KMS-11 (cell line): ENCODE results near the gene MGAT4B.

Experiments used
- H2AFZ ChIP-seq: fragments of 200-600 bp; sonication (generic); 2 replicates; pipeline ENCODE4 v1.6.1; 2016; ENCODE audit warnings: antibody characterized with exemption, mixed run types, low read depth
- H3K27ac ChIP-seq: fragments of 200-600 bp; sonication (generic); 2 replicates; pipeline ENCODE4 v1.6.1; 2016; ENCODE audit warnings: mild to moderate bottlenecking, mixed run types
- H3K27me3 ChIP-seq: fragments of 200-600 bp; sonication (generic); 2 replicates; pipeline ENCODE4 v1.6.1; 2017; ENCODE audit warnings: mild to moderate bottlenecking, low read depth, mixed run types, moderate library complexity; ENCODE audit not compliant: insufficient read depth
- H3K36me3 ChIP-seq: fragments of 200-600 bp; sonication (generic); 2 replicates; pipeline ENCODE4 v1.6.1; 2017; ENCODE audit warnings: mild to moderate bottlenecking, mixed run types; ENCODE audit not compliant: insufficient read depth
- H3K4me1 ChIP-seq: fragments of 200-600 bp; sonication (generic); 2 replicates; pipeline ENCODE4 v1.6.1; 2016; ENCODE audit warnings: mild to moderate bottlenecking, low read depth, mixed run types; ENCODE audit not compliant: poor library complexity, severe bottlenecking
- H3K4me2 ChIP-seq: fragments of 200-600 bp; sonication (generic); 2 replicates; pipeline ENCODE4 v1.7.0; 2016; ENCODE audit warnings: mild to moderate bottlenecking, mixed run types
- H3K4me3 ChIP-seq: fragments of 200-600 bp; sonication (generic); IDR thresholded peaks from 2 replicates; pipeline ENCODE4 v1.6.1; 2017; ENCODE audit warnings: low read depth, low read length, mixed read lengths; ENCODE audit not compliant: insufficient read depth
- H3K79me2 ChIP-seq: fragments of 200-600 bp; sonication (generic); 2 replicates; pipeline ENCODE4 v1.6.1; 2016; ENCODE audit warnings: low read depth, mixed run types; ENCODE audit not compliant: insufficient read depth
- H3K9ac ChIP-seq: fragments of 200-600 bp; sonication (generic); 2 replicates; pipeline ENCODE4 v1.6.1; 2016; ENCODE audit warnings: mild to moderate bottlenecking, mixed run types
- H4K20me1 ChIP-seq: fragments of 200-600 bp; sonication (generic); 2 replicates; pipeline ENCODE4 v1.6.1; 2016; ENCODE audit warnings: mild to moderate bottlenecking, mixed run types; ENCODE audit not compliant: insufficient read depth
- CTCF ChIP-seq: fragments of 200-600 bp; sonication (generic); conservative IDR thresholded peaks from 2 replicates; pipeline ENCODE4 v1.6.1; 2017; ENCODE audit warnings: low read depth, mild to moderate bottlenecking, antibody characterized with exemption, low read length, moderate library complexity, mixed read lengths

MGAT4B gene

DNA sequence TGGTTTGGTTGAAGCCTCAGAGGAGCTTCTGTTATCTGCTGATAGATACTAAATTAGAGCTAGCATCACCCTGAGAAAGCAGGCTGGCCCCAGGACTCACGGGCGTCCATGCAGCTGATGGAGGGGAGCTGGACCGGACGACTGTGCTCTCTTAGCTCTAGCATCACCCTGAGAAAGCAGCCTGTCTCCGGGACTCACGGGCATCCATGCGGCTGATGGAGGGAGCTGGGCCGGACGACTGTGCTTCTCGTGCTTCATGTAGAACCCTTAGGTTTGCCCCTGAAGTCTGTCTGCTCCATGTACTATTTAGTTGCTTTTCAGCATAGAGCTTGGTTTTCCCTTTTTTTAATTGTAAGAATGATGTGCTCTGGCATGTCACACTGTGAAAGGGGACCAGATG lies 29.2 kb downstream of the MGAT4B start:
- no peaks in the 10 kb centered on the region for H3K27me3 ChIP-seq
- no peak overlapping the region for H3K4me3 ChIP-seq
- H3K79me2 ChIP-seq, result no peaks in the 10 kb centered on the region
- no peak overlapping the region for H3K27ac ChIP-seq
- H3K36me3 ChIP-seq, result no peaks in the 10 kb centered on the region
- no peak for TF ChIP-seq CTCF
- H4K20me1 ChIP-seq, result no peaks in the 10 kb centered on the region
- H3K4me2 ChIP-seq, result no peak overlapping the region
- H2AFZ ChIP-seq, result no peak overlapping the region
- H3K4me1 ChIP-seq, result no peaks in the 10 kb centered on the region
- H3K9ac ChIP-seq, result no peak overlapping the region

GRCh38 chr5:179776411-179776938 lies 30.2 kb downstream of the MGAT4B start:
- Histone ChIP-seq H3K27ac (no peak overlapping the region), H4K20me1 (no peaks in the 10 kb centered on the region), H3K4me1 (no peaks in the 10 kb centered on the region), H3K27me3 (no peaks in the 10 kb centered on the region), H2AFZ (no peak overlapping the region), H3K79me2 (no peaks in the 10 kb centered on the region), H3K36me3 (no peaks in the 10 kb centered on the region), H3K4me2 (no peak overlapping the region), H3K9ac (no peak overlapping the region), H3K4me3 (no peak overlapping the region)
- no peak for TF ChIP-seq CTCF

DNA sequence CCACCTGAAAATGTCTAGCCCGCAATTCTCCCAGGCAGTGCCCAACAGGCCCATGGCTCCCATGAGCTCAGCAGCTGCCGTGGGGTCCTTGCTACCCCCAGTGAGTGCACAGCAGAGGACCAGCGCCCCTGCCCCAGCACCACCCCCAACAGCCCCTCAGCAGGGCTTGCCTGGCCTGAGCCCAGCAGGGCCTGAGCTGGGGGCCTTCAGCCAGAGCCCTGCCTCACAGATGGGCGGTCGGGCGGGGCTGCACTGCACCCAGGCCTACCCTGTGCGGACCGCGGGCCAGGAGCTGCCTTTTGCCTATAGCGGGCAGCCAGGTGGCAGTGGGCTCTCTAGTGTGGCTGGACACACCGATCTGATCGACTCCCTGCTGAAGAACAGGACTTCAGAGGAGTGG lies 32.2 kb downstream of the MGAT4B start:
- Histone ChIP-seq H3K4me3 (no peak overlapping the region), H3K36me3 (no peaks in the 10 kb centered on the region), H2AFZ (no peak overlapping the region), H4K20me1 (no peaks in the 10 kb centered on the region), H3K27ac (no peak overlapping the region), H3K27me3 (no peaks in the 10 kb centered on the region), H3K4me1 (no peaks in the 10 kb centered on the region), H3K9ac (no peak overlapping the region), H3K4me2 (no peak overlapping the region), H3K79me2 (no peaks in the 10 kb centered on the region)
- TF ChIP-seq CTCF, result no peak

DNA sequence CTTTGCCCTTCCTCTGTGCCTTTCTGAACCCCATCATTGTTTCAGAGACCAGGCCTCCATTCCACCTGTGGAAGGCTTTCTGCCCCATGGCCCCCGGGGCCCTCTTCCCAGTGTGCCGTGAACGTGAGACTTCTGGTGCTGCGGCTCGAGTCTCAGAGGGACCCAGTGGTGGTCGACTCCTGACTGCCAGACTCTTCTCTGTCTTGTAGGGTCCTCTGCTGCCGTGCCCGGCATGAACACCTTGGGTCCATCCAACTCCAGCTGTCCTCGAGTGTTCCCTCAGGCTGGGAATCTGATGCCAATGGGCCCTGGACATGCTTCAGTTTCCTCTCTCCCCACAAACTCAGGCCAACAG lies 33.0 kb downstream of the MGAT4B start:
- H3K4me2 ChIP-seq, result no peak overlapping the region
- no peaks in the 10 kb centered on the region for H4K20me1 ChIP-seq
- no peaks in the 10 kb centered on the region for H3K36me3 ChIP-seq
- TF ChIP-seq CTCF, result no peak
- H2AFZ ChIP-seq, result no peak overlapping the region
- no peaks in the 10 kb centered on the region for H3K4me1 ChIP-seq
- no peaks in the 10 kb centered on the region for H3K27me3 ChIP-seq
- H3K79me2 ChIP-seq, result no peaks in the 10 kb centered on the region
- no peak overlapping the region for H3K27ac ChIP-seq
- H3K9ac ChIP-seq, result no peak overlapping the region
- no peak overlapping the region for H3K4me3 ChIP-seq
